Coronary artery (tissue), 2 donors: ENCODE data around the gene PRM3.
"Not testable (repeated sequence)": the region's sequence is repeated elsewhere in the genome, so short reads cannot be mapped to it uniquely, and the experiment has no call there.

Experiments
- DNase-seq: peaks from one replicate; pipeline ENCODE4 v3.0.0-alpha.2; 2017; ENCODE audit warnings: low spot score
- H3K27ac ChIP-seq, 2 donors: fragments of 200-600 bp; sonication (generic); one replicate each; pipeline ENCODE4 v1.5.1; 2016 to 2019
- H3K4me3 ChIP-seq: fragments of 200-600 bp; sonication (generic); 2 replicates; pipeline ENCODE4 v1.5.1; 2016; ENCODE audit warnings: mild to moderate bottlenecking, moderate library complexity
- CTCF ChIP-seq: fragments of 200-600 bp; sonication (generic); IDR thresholded peaks from one replicate; pipeline ENCODE4 v1.5.1; 2019; ENCODE audit warnings: antibody characterized with exemption

The PRM3 gene

GRCh38 chr16:11303405-11304138 is 30.1 kb upstream of the PRM3 start:
- Histone ChIP-seq H3K27ac (no peak overlapping the region), H3K4me3 (no peak overlapping the region)
- no peak for TF ChIP-seq CTCF
- no peak for DNase-seq

- H3K27ac ChIP-seq: no peak overlapping the region
- DNase-seq: no peak
Observed at GRCh38 chr16:11302977-11303376, 29.5 kb upstream of the PRM3 start.

GRCh38 chr16:11301645-11302501 is 28.4 kb upstream of the PRM3 start:
- H3K4me3 ChIP-seq: no peak overlapping the region
- no peak for TF ChIP-seq CTCF
- no peak overlapping the region for H3K27ac ChIP-seq
- no peak for DNase-seq

More at GRCh38 chr16:11302977-11303376, 29.5 kb upstream of the PRM3 start:
- no peak overlapping the region for H3K4me3 ChIP-seq
- no peak for TF ChIP-seq CTCF

- Histone ChIP-seq H3K4me3 (no peak overlapping the region), H3K27ac (no peak overlapping the region)
- TF ChIP-seq CTCF: no peak
- DNase-seq: no peak
Observed at GRCh38 chr16:11300560-11300892, 27.1 kb upstream of the PRM3 start.

GRCh38 chr16:11299865-11300559 is 26.6 kb upstream of the PRM3 start:
- Histone ChIP-seq H3K27ac (no peak overlapping the region), H3K4me3 (no peak overlapping the region)
- no peak for DNase-seq
- no peak for TF ChIP-seq CTCF

- not testable (repeated sequence) for H3K27ac ChIP-seq, DNase-seq, H3K4me3 ChIP-seq
Observed at GRCh38 chr16:11298950-11299547, 25.6 kb upstream of the PRM3 start.
